ENCODE data around the gene KCNK3.

KCNK3 gene

GRCh38 chr2:26715528-26716270 lies 23.2 kb downstream of the KCNK3 start:
- no peak for DNase-seq

GRCh38 chr2:26716340-26716739 lies 23.8 kb downstream of the KCNK3 start:
- no peak for DNase-seq

GRCh38 chr2:26716769-26717168 lies 24.2 kb downstream of the KCNK3 start:
- DNase-seq = no peak

- DNase-seq = no peak
Observed at GRCh38 chr2:26717362-26717761, 24.8 kb downstream of the KCNK3 start.

- no peak for DNase-seq
Observed at GRCh38 chr2:26718949-26719686, 26.6 kb downstream of the KCNK3 start.

- no peak for DNase-seq
Observed at GRCh38 chr2:26720322-26721114, 28.0 kb downstream of the KCNK3 start.

GRCh38 chr2:26721115-26722032 lies 28.9 kb downstream of the KCNK3 start:
- DNase-seq = no peak

GRCh38 chr2:26722328-26722727 lies 29.8 kb downstream of the KCNK3 start:
- no peak for DNase-seq

- DNase-seq = no peak
Observed at GRCh38 chr2:26722911-26723310, 30.4 kb downstream of the KCNK3 start.

- DNase-seq = no peak
Observed at GRCh38 chr2:26723475-26723874, 31.0 kb downstream of the KCNK3 start.

GRCh38 chr2:26723991-26724750 lies 31.6 kb downstream of the KCNK3 start:
- no peak for DNase-seq

GRCh38 chr2:26724784-26725520 lies 32.4 kb downstream of the KCNK3 start:
- DNase-seq = no peak

GRCh38 chr2:26725521-26725820 lies 32.9 kb downstream of the KCNK3 start:
- no peak for DNase-seq

- no peak for DNase-seq
Observed at GRCh38 chr2:26726228-26726627, 33.7 kb downstream of the KCNK3 start.

- no peak for DNase-seq
Observed at GRCh38 chr2:26727641-26728561, 35.4 kb downstream of the KCNK3 start.

- DNase-seq = no peak
Observed at GRCh38 chr2:26729311-26729710, 36.8 kb downstream of the KCNK3 start.

GRCh38 chr2:26730549-26731344 lies 38.2 kb downstream of the KCNK3 start:
- no peak for DNase-seq

GRCh38 chr2:26731714-26732113 lies 39.2 kb downstream of the KCNK3 start:
- no peak for DNase-seq

- no peak for DNase-seq
Observed at GRCh38 chr2:26732446-26732845, 39.9 kb downstream of the KCNK3 start.

All from activated CD4-positive, CD25-positive, alpha-beta regulatory T cell (primary cell).